ENCODE data around the gene SLC39A11.

DNA sequence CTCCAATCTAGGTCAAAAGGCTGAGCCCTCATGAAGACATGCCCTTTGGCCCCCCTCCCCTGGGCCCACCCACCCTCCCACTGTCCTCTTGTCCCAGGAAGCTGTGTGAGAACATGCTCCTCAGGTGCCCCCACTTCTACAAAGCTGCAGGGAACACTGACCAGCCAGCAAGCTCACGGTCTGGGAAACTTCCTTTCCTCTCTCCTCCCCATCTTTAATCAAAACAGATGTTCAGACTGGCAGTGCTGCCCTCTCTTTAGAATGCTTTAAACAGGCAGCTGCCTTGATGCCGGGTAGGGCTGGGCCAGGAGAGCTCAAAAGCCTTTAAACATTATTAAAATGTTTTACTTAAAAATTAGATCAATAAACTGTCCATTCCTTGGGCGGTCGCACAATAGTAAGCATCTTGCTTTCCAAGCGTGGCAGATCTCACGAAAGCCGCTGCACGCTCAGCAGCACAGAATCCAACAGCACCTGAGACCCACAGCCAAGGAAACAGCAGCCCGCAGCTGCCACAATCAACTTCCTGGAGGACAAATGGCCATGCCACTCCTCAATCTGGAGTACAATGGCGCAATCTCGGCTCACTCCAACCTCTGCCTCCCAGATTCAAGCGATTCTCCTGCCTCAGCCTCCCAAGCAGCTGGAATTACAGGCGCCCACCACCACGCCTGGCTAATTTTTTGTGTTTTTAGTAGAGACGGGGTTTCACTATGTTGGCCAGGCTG lies 399.2 kb downstream of the SLC39A11 start:
- TF ChIP-seq, protein P1, sequence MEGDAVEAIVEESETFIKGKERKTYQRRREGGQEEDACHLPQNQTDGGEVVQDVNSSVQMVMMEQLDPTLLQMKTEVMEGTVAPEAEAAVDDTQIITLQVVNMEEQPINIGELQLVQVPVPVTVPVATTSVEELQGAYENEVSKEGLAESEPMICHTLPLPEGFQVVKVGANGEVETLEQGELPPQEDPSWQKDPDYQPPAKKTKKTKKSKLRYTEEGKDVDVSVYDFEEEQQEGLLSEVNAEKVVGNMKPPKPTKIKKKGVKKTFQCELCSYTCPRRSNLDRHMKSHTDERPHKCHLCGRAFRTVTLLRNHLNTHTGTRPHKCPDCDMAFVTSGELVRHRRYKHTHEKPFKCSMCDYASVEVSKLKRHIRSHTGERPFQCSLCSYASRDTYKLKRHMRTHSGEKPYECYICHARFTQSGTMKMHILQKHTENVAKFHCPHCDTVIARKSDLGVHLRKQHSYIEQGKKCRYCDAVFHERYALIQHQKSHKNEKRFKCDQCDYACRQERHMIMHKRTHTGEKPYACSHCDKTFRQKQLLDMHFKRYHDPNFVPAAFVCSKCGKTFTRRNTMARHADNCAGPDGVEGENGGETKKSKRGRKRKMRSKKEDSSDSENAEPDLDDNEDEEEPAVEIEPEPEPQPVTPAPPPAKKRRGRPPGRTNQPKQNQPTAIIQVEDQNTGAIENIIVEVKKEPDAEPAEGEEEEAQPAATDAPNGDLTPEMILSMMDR (IDR thresholded peaks at IDR 0.05), result no peak
- TF ChIP-seq POLR2A (IDR thresholded peaks at IDR 0.05), result no peak

Measured in body of pancreas (tissue), 4 donors.